Nephron (organoid): ENCODE measurements around the gene COL6A1.
"Not testable (repeated sequence)": the region's sequence is repeated elsewhere in the genome, so short reads cannot be mapped to it uniquely, and the experiment has no call there.

Experiments
- H3K27ac Mint-ChIP-seq, 3 experiments: 2 replicates each; pipeline ENCODE4 v1.8.0; 2020; ENCODE audit warnings: mixed read lengths in 3 of 3, mild to moderate bottlenecking in 2 of 3, moderate library complexity in 1 of 3
- H3K27me3 Mint-ChIP-seq: 2 replicates; pipeline ENCODE4 v1.8.0; 2021; ENCODE audit warnings: low read depth, mild to moderate bottlenecking, moderate library complexity, mixed read lengths
- H3K36me3 Mint-ChIP-seq: 2 replicates; pipeline ENCODE4 v1.8.0; 2020; ENCODE audit warnings: low read depth, mixed read lengths
- H3K4me1 Mint-ChIP-seq: 2 replicates; pipeline ENCODE4 v1.8.0; 2020; ENCODE audit warnings: mixed read lengths
- H3K4me3 Mint-ChIP-seq, 3 experiments: 2 replicates each; pipeline ENCODE4 v1.8.0; 2020; ENCODE audit warnings: mild to moderate bottlenecking in 3 of 3, mixed read lengths in 3 of 3, moderate library complexity in 2 of 3
- H3K9me3 Mint-ChIP-seq: 2 replicates; pipeline ENCODE4 v1.8.0; 2020; ENCODE audit warnings: mixed read lengths
- TF ChIP-seq, protein P1 (sequence below), 3 experiments: fragments of 200-600 bp; sonication (generic); IDR thresholded peaks; one replicate each; pipeline ENCODE4 v1.5.0; 2021; ENCODE audit warnings: antibody characterized with exemption in 3 of 3; ENCODE audit not compliant: unreplicated experiment in 3 of 3

COL6A1 gene

DNA sequence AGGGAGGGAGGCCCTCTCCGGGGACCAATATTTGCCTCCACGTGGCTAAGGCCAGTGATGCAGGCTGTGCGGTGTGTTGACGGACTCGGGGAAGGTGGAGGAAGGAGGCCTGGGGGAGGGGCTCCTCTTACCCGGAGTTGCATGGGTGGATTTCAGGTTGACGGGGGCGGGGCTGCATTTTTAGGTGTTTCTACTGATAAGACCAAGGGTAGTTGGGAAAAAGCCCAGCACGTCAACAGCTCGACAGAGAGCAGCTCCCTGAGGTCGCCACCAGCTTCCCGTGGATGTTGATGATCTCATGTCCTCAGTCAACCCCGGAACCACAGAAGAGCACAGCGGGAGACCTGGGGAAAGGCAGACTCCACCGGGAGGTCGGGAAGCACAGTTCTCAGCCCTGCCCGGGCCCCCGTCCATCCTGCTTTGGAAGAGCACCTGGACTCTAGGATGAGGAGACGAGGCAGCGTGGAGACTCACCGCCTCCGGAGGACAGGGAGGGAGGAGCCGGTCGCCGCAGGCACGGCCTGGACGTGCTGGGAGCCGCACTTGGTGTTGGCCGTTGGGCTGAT, 32.9 kb upstream of the COL6A1 start:
- TF ChIP-seq, protein P1, sequence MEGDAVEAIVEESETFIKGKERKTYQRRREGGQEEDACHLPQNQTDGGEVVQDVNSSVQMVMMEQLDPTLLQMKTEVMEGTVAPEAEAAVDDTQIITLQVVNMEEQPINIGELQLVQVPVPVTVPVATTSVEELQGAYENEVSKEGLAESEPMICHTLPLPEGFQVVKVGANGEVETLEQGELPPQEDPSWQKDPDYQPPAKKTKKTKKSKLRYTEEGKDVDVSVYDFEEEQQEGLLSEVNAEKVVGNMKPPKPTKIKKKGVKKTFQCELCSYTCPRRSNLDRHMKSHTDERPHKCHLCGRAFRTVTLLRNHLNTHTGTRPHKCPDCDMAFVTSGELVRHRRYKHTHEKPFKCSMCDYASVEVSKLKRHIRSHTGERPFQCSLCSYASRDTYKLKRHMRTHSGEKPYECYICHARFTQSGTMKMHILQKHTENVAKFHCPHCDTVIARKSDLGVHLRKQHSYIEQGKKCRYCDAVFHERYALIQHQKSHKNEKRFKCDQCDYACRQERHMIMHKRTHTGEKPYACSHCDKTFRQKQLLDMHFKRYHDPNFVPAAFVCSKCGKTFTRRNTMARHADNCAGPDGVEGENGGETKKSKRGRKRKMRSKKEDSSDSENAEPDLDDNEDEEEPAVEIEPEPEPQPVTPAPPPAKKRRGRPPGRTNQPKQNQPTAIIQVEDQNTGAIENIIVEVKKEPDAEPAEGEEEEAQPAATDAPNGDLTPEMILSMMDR (IDR thresholded peaks at IDR 0.05; ENCODE audit: unreplicated experiment in 3 of 3) = no peak
- Mint-ChIP-seq H3K4me1 (peaks cover 26% of the 10 kb centered on the region), H3K4me3 (no peak overlapping the region), H3K9me3 (no peaks in the 10 kb centered on the region), H3K27ac (peak overlapping the region in 1 of 3 experiments; percentile 29), H3K36me3 (no peaks in the 10 kb centered on the region), H3K27me3 (peaks cover 3% of the 10 kb centered on the region)

DNA sequence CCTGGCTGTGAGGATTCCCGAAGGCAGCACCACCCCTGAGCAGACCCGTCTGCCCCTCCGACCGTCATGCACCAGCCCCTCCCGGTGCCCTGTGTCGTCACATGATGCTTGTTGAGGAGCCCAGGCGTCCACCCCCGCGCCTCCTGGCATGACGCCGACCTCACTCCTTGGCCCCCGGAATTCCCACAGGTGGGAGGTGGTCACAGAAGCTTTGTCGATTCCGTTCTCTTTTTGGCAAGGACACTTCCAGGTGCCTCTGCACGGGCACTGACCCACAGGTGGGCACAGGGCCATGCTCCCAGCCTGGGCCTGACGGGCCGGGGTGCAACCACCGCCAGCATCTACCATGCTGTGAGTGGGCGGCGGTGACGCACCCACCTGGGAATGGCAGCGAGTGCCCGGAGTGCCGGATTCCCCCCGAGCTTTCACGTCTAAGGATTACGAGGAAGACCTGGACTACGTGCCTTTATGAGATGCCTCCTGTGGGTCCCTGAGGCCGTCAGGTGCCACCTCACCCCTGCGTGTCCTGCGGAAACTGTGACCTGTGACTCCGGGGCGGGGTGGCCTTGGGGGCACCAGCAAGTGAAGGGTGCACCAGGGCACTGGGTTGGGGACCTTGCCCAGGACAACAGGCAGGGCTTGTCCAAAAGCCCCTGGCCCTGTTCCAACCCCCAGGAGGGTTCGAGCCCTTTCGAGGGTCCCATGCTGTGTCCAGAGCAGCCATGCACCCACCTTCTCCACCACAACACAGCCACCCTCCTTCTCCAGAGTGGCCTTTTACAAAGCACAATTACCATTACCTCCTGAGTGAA, 31.4 kb upstream of the COL6A1 start:
- H3K36me3 Mint-ChIP-seq = no peaks in the 10 kb centered on the region
- peaks cover 41% of the 10 kb centered on the region for H3K4me1 Mint-ChIP-seq
- H3K27ac Mint-ChIP-seq = peak overlapping the region in 1 of 3 experiments; percentile 71
- H3K27me3 Mint-ChIP-seq = peaks cover 3% of the 10 kb centered on the region
- H3K9me3 Mint-ChIP-seq = no peaks in the 10 kb centered on the region
- TF ChIP-seq, protein P1 (IDR thresholded peaks at IDR 0.05; ENCODE audit: unreplicated experiment in 3 of 3) = no peak
- H3K4me3 Mint-ChIP-seq = no peak overlapping the region

DNA sequence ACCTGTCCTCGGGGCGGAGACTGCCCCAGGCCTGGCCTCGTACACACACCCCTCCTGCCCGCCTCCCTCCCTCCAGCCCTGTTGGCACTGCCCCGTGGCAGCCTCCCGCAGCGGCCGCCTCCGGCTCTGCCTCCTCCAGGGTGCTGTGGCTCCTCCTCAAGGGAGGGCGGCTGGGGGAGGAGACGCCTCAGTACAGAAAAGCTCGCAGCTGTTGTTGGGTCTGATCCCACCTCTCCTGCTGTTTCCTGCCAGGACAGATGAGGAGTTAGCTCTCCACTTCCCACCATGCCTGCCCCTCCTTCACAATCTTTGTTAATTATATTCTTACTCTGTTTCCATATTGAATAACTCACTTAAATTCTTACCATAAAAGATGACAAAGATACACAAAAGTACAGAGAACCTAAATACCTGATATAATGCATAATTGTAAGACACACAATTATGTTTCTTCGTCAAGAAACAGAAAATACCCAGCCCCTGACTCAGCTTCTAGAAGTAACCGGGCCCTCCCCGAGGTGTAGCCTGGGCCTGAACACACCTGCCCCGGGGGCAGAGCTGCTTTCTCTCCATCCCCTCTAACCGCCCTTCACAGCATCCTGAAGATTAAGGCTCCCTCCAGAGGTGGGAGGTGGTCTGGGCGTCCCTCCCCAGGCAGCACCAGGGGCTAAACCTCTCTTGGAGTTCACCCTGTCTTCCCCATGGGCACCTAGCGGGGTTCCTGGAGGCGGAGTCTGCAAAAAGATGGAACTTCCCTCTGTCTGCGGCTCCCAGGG, 30.6 kb upstream of the COL6A1 start:
- Mint-ChIP-seq H3K27me3 (peaks cover 3% of the 10 kb centered on the region), H3K27ac (peak overlapping the region; percentile 71 to 82 (median 71)), H3K4me3 (peak overlapping the region in 2 of 3 experiments; percentile 46 to 63), H3K9me3 (no peaks in the 10 kb centered on the region), H3K36me3 (no peaks in the 10 kb centered on the region), H3K4me1 (peaks cover 45% of the 10 kb centered on the region)
- TF ChIP-seq, protein P1 (IDR thresholded peaks at IDR 0.05; ENCODE audit: unreplicated experiment in 3 of 3) = no peak

DNA sequence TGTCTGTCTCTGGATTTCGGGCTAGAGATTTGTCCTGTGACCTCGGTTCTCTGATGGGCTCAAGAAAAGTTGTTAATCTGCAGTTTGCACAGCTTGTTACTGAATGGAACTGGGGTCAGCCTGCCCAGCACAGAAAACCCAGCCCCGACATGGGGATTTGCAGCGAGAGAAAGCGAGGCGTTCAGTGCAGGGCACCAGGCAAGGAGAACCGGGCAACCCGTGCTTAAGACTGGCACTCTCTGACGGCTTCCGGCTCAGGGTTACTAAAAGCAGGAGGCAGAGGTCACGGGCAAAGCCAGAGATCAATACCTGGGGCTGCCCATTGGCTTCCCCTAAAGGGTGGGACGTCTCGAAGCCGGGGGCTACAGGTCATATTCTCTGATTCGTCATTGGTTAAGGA, 29.9 kb upstream of the COL6A1 start:
- peak overlapping the region in 2 of 3 experiments; percentile 35 to 71 for H3K27ac Mint-ChIP-seq
- peaks cover 3% of the 10 kb centered on the region for H3K9me3 Mint-ChIP-seq
- no peaks in the 10 kb centered on the region for H3K36me3 Mint-ChIP-seq
- peaks cover 41% of the 10 kb centered on the region for H3K4me1 Mint-ChIP-seq
- peaks cover under 1% of the 10 kb centered on the region for H3K27me3 Mint-ChIP-seq
- TF ChIP-seq, protein P1 (IDR thresholded peaks at IDR 0.05; ENCODE audit: unreplicated experiment in 3 of 3) = no peak
- no peak overlapping the region for H3K4me3 Mint-ChIP-seq

DNA sequence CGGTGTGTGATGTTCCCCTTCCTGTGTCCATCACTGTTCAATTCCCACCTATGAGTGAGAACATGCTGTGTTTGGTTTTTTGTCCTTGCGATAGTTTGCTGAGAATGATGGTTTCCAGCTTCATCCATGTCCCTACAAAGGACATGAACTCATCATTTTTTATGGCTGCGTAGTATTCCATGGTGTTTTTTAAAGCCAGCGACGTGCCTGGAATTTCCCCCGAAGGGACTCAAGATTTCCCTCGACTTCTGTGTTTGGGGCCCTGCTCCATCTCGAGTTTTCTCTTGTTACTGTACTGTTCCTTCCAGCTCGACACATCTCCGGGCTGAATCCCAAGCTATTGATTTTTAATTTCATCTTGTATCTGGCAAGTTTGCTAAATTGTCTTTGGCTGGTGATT, 29.0 kb upstream of the COL6A1 start:
- Mint-ChIP-seq H3K4me1 (peaks cover 41% of the 10 kb centered on the region), H3K27ac (peak overlapping the region; percentile 23 to 82 (median 82))
- not testable (repeated sequence) for H3K9me3 Mint-ChIP-seq, H3K27me3 Mint-ChIP-seq, H3K36me3 Mint-ChIP-seq, H3K4me3 Mint-ChIP-seq

DNA sequence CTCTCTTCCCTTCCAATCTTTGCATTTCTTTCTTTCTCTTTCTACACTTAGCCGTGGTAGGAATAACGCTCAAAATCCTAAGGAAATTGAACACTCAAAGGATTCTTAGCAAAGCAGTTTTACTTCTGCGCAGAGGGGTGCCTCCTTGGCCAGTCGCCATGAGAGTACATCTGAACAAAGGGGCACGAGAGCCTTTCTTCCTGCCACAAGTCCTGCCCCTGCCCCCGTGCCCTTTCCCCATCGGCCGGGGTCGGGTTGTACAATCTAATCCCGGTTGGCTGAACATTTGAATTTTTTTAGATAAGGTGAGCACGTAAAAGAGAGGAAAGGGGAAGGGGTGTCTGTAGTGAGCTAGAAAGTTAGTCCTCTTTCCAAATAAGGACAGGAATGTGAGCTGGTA, 28.6 kb upstream of the COL6A1 start:
- H3K27me3 Mint-ChIP-seq = peaks cover 4% of the 10 kb centered on the region
- peaks cover 42% of the 10 kb centered on the region for H3K4me1 Mint-ChIP-seq
- no peaks in the 10 kb centered on the region for H3K36me3 Mint-ChIP-seq
- H3K4me3 Mint-ChIP-seq = no peak overlapping the region
- H3K9me3 Mint-ChIP-seq = peaks cover 3% of the 10 kb centered on the region
- peak overlapping the region; percentile 23 to 82 (median 82) for H3K27ac Mint-ChIP-seq
- TF ChIP-seq, protein P1 (IDR thresholded peaks at IDR 0.05; ENCODE audit: unreplicated experiment in 3 of 3) = no peak
